GM19438 (cell line): ENCODE measurements around the gene EXOC8.
A peak's percentile ranks its signal among the peaks of the same experiment; 100 is the strongest.

Source experiments
- ATAC-seq: cut with Tn5 transposase; IDR thresholded peaks from one replicate; pipeline ENCODE4 v1.9.1; 2021; ENCODE audit warnings: low read depth; ENCODE audit not compliant: unreplicated experiment

The EXOC8 gene

DNA sequence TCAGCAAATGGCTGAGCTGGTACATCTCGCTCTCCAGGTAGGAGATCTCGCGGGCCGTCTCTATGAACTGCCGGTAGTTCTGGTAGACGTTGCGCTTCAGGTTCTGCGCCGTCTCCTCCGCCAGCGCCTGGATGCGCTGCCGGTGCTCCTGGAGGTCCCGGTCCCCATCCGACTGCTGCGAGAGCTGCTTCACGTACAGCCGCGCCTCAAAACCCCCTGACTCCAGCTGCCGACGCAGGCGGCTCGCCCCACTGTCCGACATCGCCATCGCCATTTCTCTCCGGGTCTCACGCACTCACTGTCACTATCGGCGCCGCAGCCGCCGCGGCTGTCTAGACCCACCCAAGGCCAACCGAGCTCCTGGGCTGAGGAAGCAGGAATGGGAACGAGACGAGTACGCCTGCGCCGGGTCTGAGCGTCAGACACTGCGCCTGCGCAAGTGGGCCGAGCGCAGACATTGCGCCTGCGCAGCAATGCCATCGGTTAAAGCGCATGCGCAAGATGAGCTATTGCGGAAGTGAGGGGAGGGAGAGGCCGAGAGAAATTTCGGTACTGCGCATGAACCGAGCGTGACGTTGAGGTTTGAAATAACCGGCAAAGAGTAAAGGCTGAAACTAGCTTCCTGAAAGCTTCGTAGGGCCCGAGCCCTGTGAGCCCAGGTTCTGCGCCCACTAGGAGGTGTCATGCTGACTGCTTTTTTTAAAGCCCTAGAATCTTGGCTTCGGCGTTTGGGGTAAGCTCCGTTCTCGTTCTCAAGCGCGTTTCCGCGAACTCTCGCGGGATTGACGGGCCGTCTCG lies at the start of gene EXOC8:
TSS of gene EXOC8 (minus strand) at position 381 of the 798 bp plus-strand sequence. CDS start at position 274, 107 bp downstream.
- peak; percentile 74 for ATAC-seq

DNA sequence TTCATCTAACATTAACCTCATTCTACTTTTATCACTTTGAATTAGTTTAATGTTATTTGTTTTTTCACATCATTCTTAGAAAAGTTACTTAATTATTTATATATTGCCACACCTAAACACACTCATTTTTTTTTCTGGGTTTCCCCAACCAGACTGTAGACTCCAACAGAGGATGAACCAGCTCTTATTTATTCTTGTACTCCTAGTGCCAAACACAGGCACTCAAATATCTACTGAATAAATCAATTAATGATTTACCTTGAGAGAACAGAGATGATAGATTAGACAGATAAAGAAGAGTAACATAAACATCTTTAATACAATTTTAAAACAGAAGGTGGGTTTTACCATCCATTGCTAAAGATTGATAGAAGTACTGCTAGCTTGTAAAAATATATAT lies 48.8 kb upstream of the EXOC8 start:
- no peak for ATAC-seq

- no peak for ATAC-seq
Measured at GRCh38 chr1:231385416-231385748, 47.7 kb upstream of the EXOC8 start.

DNA sequence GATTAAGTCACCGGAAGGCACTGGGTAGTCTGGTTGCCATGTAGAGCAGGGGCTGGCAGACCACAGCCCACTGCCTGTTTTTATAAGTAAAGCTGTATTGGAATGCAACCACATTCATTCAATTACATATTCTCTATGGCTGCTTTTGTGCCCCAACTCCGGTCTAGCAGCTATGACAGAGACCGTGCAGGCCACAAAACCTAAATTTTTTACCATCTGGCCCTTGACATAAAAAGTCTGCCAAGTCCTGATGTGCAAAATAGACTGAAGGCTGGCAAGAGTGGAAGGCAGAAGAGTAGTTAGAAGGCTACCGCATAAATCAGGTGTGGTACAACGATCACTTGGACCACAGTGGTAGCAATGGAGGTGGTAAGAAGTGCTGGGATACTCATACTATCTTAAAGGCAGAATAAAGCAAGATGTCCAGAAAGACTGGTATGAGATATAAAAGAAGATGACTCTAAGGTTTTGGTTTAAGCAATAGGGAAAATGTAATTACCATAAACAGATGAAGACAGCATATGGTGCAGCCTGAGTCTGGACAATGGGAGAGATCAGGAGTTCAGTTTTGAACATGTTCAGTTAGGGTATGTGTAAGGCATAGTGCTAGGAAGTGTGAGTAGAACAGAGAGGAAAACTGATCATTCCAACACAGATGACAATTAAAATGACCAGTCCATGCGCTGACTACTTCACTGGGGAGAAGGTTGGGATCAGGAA lies 47.2 kb upstream of the EXOC8 start:
- ATAC-seq, result no peak

DNA sequence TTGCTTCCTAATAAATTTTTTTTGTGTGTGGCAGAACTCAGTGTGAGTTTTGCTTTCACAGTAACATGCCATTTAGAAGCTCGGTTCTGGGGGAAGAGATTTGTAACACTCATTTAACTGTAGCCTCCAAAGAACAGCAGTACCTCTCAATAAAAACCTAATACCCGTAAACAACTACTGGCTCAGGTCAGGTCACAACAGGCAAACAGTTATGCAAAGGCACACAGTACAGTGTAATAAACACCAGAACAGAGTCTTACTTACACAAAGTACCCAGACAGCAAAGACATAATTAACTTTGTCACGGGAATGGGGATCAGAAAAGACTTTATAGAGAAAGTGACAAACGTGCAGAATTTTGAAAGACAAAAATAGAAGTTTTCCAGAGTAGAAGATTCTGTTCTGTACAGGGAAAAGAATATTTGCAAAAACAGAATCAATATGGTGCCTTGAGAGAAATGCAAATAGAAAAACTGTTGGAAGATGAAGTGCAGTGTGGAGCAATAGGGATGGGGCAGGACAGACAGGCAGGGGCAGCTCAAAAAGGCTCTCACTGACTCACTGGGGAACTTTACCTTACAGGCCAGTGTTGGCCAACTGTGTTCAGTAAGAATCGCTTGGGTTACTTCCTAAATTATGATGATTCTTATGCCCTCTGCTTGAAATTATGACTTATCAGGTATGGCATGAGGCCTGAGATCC lies 45.7 kb upstream of the EXOC8 start:
- ATAC-seq, result no peak

GRCh38 chr1:231382426-231382825 lies 44.8 kb upstream of the EXOC8 start:
- no peak for ATAC-seq

DNA sequence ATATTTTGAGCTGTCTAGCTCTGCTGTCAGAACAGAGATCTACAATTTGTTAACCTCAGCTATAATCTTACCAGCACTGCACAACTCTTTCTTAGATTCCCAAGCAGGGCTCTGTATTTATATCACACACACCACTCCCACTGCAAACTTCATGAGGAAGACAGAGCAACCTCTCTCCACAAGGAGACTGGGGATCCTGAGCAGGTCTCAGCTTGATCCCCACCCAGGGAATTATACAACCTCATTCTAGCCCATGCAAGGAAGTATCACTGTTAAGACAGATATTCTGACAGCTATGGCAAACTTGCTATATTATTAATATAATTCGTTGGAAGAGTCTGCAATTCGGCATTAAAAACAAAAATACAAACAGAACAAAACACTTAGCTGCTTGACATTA lies 44.1 kb upstream of the EXOC8 start:
- ATAC-seq, result no peak

DNA sequence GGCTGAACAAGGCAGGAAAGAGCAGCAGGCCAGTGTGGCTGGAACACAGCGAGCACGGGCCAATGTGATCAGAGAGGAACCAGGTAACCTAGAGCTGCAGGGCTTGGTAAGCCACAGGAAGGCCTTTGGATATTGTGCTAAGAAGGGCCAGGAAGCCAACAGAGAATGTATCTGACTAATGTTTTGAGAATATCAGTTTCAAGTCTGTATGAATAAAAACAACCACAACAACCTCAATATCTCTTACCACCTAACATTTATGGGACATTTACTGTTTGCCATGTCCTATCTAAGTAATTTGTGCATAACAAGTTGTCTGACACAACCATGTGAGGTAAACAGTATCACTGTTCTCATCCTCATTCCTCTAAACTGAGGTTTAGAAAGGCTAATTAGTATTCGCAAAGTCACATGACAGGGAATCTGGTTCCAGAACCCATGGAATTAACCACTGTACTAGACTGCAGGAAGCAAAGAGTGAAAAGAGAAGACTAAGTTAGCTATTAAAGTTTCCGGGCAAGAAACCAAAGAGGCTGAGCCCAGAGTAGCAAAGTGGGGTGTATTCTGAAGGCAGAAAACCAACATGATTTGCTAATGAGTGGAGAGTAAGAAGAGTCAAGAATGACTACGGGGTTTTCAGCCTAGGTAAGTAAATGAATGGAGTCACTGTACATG lies 39.4 kb upstream of the EXOC8 start:
- peak; percentile 56 for ATAC-seq

- no peak for ATAC-seq
Measured at GRCh38 chr1:231376101-231376500, 38.4 kb upstream of the EXOC8 start.

DNA sequence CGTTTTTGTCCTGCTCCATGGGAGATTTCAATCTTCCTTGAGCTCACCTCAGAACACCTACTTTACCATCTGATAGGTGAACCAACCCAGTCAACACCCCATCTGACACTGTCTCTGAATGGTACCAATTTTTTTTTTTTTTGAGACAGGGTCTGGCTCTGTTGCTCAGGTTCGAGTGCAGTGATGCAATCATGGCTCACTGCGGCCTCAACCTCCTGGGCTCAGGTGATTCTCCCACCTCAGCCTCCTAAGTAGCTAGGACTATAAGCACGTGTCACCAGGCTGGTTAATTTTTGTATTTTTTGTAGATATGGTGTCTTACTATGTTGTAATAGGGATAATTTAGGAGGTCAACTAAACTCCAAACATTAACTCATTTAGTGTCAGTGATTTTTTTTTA lies 36.7 kb upstream of the EXOC8 start:
- no peak for ATAC-seq

DNA sequence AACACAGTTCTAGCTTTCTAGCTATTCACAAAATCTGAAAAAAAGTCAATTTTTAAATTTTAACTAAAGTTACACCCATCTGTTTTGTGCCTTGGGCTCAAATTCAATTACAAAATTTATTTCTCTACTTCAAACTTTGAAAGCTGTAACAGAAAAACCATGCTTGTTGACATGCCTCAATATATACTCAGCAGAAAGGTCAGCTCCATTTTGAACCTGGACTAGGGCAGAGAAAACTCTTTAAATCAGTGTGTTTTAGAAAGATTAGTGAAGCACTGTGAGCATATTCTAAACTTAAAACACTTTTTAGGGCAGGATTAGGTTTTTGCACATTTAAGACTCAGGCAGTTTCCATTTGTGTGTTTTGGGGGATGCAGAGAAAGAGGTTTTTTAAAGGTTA lies 34.8 kb upstream of the EXOC8 start:
- ATAC-seq, result no peak

DNA sequence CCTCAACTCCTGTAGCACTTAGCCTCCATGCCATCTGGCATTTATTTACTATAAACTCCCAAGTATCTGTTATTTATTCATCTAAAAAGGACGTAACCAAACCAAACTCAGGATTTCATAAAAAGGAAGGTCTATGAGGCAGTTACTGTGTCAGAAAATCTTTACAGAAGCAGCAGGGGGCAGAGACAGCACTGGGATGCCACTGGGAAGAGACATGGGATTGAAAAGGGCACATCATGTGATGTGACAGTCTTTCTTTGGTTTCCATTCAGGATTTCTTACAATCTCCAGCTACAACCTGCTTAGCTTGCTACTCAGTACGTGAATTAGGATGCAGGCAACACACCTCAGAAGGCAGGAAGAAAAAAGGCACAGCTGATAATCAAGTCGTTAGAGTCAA lies 31.6 kb upstream of the EXOC8 start:
- ATAC-seq, result no peak

- no peak for ATAC-seq
Measured at GRCh38 chr1:231364192-231364591, 26.5 kb upstream of the EXOC8 start.

GRCh38 chr1:231363624-231364023 lies 26.0 kb upstream of the EXOC8 start:
- no peak for ATAC-seq

- ATAC-seq, result no peak
Measured at GRCh38 chr1:231362325-231362724, 24.7 kb upstream of the EXOC8 start.

DNA sequence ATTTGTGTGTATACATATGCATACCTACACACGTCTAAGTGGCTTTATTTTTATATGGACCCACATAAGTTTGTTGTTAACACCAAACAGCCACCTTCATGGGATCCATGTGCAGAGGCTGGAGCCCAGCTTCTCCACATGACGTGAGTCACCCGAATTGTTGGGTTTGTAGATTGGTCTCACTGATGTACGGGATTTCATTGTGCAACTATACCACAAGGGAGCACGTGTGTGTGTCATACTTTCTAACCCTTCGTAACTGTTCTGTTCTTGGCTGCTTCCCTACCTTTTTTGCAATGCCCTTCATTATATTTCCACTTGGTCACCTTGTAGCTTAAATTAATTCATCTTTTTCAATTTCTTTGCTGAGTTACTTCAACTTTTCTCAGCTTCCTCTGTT lies 21.5 kb upstream of the EXOC8 start:
- ATAC-seq, result no peak

DNA sequence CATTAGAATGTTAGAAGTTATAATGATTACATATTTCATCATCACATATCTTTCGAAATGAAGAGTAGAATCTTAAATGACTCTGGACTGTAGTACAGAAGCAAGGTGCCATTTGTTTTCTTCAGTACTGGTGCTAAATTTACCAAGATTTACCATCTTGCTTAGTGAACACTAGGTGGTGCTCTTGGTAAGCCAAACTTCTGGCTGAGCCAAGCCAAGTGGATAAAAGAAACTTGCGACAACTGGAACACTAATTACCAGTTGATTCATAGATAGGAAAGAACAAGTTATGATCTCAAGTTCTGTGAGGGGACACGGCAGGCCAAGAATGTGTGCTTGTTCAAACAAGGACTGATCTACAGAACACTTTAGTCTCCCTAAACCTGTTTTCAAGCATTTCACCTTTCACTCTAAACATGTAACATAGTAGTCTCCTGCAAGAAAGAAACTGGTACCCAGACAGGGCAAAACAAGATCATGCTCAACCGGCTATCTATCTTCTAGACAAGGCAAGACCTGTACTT lies 20.2 kb upstream of the EXOC8 start:
- ATAC-seq, result peak; percentile 69

- ATAC-seq, result no peak
Measured at GRCh38 chr1:231357187-231357772, 19.6 kb upstream of the EXOC8 start.

GRCh38 chr1:231355171-231355570 lies 17.5 kb upstream of the EXOC8 start:
- ATAC-seq, result no peak

GRCh38 chr1:231354330-231355020 lies 16.8 kb upstream of the EXOC8 start:
- ATAC-seq, result no peak
